ENCODE measurements around the gene PAPOLB.

DNA sequence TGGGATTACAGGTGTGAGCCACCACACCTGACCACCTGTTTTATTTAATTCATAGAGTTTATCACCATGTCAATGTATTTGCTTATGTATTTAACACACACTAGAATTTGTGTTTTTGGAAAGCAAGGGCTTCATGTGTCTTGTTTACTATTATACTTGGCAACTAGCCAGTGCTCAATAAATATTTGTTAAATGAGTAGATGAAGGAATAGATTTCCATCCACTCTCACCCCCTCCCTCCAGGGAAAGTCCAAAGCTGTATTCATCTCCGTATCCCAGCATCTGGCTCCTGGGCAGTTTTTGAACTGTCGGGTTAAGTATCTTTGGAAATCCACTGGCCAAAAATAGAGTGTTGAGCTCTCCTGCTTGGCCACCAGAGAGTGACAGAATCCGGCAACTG lies 26.3 kb upstream of the PAPOLB start:
- TF ChIP-seq, protein P1, sequence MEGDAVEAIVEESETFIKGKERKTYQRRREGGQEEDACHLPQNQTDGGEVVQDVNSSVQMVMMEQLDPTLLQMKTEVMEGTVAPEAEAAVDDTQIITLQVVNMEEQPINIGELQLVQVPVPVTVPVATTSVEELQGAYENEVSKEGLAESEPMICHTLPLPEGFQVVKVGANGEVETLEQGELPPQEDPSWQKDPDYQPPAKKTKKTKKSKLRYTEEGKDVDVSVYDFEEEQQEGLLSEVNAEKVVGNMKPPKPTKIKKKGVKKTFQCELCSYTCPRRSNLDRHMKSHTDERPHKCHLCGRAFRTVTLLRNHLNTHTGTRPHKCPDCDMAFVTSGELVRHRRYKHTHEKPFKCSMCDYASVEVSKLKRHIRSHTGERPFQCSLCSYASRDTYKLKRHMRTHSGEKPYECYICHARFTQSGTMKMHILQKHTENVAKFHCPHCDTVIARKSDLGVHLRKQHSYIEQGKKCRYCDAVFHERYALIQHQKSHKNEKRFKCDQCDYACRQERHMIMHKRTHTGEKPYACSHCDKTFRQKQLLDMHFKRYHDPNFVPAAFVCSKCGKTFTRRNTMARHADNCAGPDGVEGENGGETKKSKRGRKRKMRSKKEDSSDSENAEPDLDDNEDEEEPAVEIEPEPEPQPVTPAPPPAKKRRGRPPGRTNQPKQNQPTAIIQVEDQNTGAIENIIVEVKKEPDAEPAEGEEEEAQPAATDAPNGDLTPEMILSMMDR (IDR thresholded peaks at IDR 0.05), result no peak
- no peak for TF ChIP-seq POLR2A (IDR thresholded peaks at IDR 0.05)
